Endothelial cell of umbilical vein (primary cell): Measurements from ENCODE around the gene PAX1. TPM values are rescaled to one million over a fixed set of nuclear protein-coding genes. Genes with fewer than 3 reads are reported as not detected.

ENCODE experiments used
- BruUV-seq: library from RNA; stranded (reverse); fragments of 400-500 nt; replicated peaks from 2 replicates; lab custom pipeline; 2021; lab: Mats Ljungman, UMichigan
- CTCF ChIA-PET: fragments of 300-600, 350-600 bp; sonication (Branson Sonifier 250); formaldehyde crosslinking; loops from one replicate; lab custom pipeline; 2021; ENCODE audit warnings: antibody characterized with exemption, inconsistent platforms; lab: Charles Lee
- POLR2A ChIA-PET: fragments of 300-600, 350-600 bp; sonication (Branson Sonifier 250); formaldehyde crosslinking; loops from one replicate; lab custom pipeline; 2021; ENCODE audit warnings: antibody characterized with exemption, inconsistent platforms; lab: Charles Lee
- DNase-seq: peaks from one replicate; pipeline ENCODE4 v3.0.0-alpha.2; 2011; ENCODE audit warnings: low read depth, low spot score
- FAIRE-seq: peaks from 2 replicates; lab custom pipeline; 2011; peaks lifted over from hg19 to GRCh38; lab: Jason Lieb, UNC
- H2AFZ ChIP-seq: 2 replicates; pipeline ENCODE4 v1.6.0; 2012; ENCODE audit warnings: low read depth, low read length, control low read depth, inconsistent platforms
- H3K27ac ChIP-seq: 2 replicates; pipeline ENCODE4 v1.5.1; 2011; ENCODE audit warnings: low read depth, mild to moderate bottlenecking, control low read depth, low read length, moderate library complexity; ENCODE audit not compliant: insufficient read depth
- H3K27me3 ChIP-seq, 2 experiments: 2 replicates each; pipeline versions ENCODE4 v1.6.0 to v1.6.1; 2011; ENCODE audit warnings: low read length in 2 of 2, mixed read lengths in 1 of 2; ENCODE audit not compliant: control insufficient read depth in 2 of 2, insufficient read depth in 2 of 2
- H3K36me3 ChIP-seq, 2 experiments: 2 replicates in 1 of 2; 3 replicates in 1 of 2; pipeline ENCODE4 v1.5.1; 2011; ENCODE audit warnings: low read length in 2 of 2, mild to moderate bottlenecking in 1 of 2, moderate library complexity in 1 of 2; ENCODE audit not compliant: control insufficient read depth in 2 of 2, insufficient read depth in 2 of 2; ENCODE audit errors: extremely low read depth in 1 of 2
- H3K4me1 ChIP-seq: 3 replicates; pipeline ENCODE4 v1.5.1; 2011; ENCODE audit warnings: mild to moderate bottlenecking, low read length; ENCODE audit not compliant: control insufficient read depth, insufficient read depth; ENCODE audit errors: extremely low read depth
- H3K4me2 ChIP-seq: 2 replicates; pipeline ENCODE4 v1.6.1; 2011; ENCODE audit warnings: low read length, control low read depth, mixed read lengths; ENCODE audit not compliant: insufficient read depth
- H3K4me3 ChIP-seq, 3 experiments: fragments of 200-600 bp in 1 of 3; sonication (generic), shearing (Covaris generic) in 1 of 3; replicated peaks in 1 of 3; 2 replicates each; pipeline ENCODE4 v1.5.1; 2011 to 2016; ENCODE audit warnings: control low read depth in 3 of 3, low read length in 3 of 3, mild to moderate bottlenecking in 2 of 3, inconsistent platforms in 1 of 3, low read depth in 1 of 3, moderate library complexity in 1 of 3; ENCODE audit not compliant: insufficient read depth in 1 of 3
- H3K79me2 ChIP-seq: 2 replicates; pipeline ENCODE4 v1.6.0; 2012; ENCODE audit warnings: low read length, inconsistent platforms; ENCODE audit not compliant: control insufficient read depth, insufficient read depth
- H3K9ac ChIP-seq: replicated peaks from 2 replicates; pipeline ENCODE3; 2011; ENCODE audit warnings: low read length, control low read depth; ENCODE audit not compliant: insufficient read depth; ENCODE audit errors: extremely low read depth
- H3K9me1 ChIP-seq: replicated peaks from 3 replicates; pipeline ENCODE4 v1.6.0; 2011; ENCODE audit warnings: mild to moderate bottlenecking, low read length; ENCODE audit not compliant: control insufficient read depth, insufficient read depth; ENCODE audit errors: extremely low read depth
- H3K9me3 ChIP-seq: replicated peaks from 2 replicates; pipeline ENCODE4 v1.5.1; 2012; ENCODE audit warnings: low read length, inconsistent platforms; ENCODE audit not compliant: control insufficient read depth, insufficient read depth
- H4K20me1 ChIP-seq: replicated peaks from 2 replicates; pipeline ENCODE3; 2011; ENCODE audit warnings: mild to moderate bottlenecking, low read length; ENCODE audit not compliant: control insufficient read depth, insufficient read depth; ENCODE audit errors: extremely low read depth
- EZH2 ChIP-seq: IDR thresholded peaks from 2 replicates; pipeline ENCODE4 v1.6.1; 2012; ENCODE audit warnings: borderline replicate concordance, low read depth, mild to moderate bottlenecking, moderate library complexity, low read length, inconsistent platforms; ENCODE audit not compliant: severe bottlenecking
- FOS ChIP-seq: IDR thresholded peaks from 2 replicates; pipeline ENCODE4 v1.6.1; 2011; ENCODE audit warnings: mild to moderate bottlenecking, low read length, moderate library complexity, borderline replicate concordance; ENCODE audit not compliant: insufficient read depth
- GATA2 ChIP-seq: IDR thresholded peaks from 2 replicates; pipeline ENCODE4 v1.7.0; 2011; ENCODE audit warnings: low read depth, mild to moderate bottlenecking, moderate library complexity, mixed read lengths, low read length; ENCODE audit not compliant: insufficient read length, insufficient read depth
- JUN ChIP-seq: IDR thresholded peaks from 2 replicates; pipeline ENCODE4 v1.6.1; 2011; ENCODE audit warnings: borderline replicate concordance, low read depth; ENCODE audit not compliant: insufficient read length, insufficient read depth
- MYC ChIP-seq: IDR thresholded peaks from one replicate; pipeline ENCODE4 v1.6.1; 2011; ENCODE audit warnings: mild to moderate bottlenecking, low read depth, low read length
- POLR2A ChIP-seq: IDR thresholded peaks from 2 replicates; pipeline ENCODE4 v1.6.1; 2012; ENCODE audit warnings: low read depth, mild to moderate bottlenecking, control low read depth, low read length
- POLR2AphosphoS5 ChIP-seq: IDR thresholded peaks from 2 replicates; pipeline ENCODE4 v1.6.1; 2012; ENCODE audit warnings: low read depth, mild to moderate bottlenecking, control low read depth, low read length, moderate library complexity; ENCODE audit not compliant: insufficient read depth
- dilution Hi-C: fragments of 300-500 bp; cut with MboI; formaldehyde crosslinking; loops from one replicate; pipeline ENCODE4 v1.15.0; 2019; ENCODE audit warnings: low sequenced_read_pairs; ENCODE audit not compliant: extremely low pct_ligation_motif_present
- intact Hi-C: fragments of 100-400 bp; cut with micrococcal nuclease; formaldehyde crosslinking; loops from one replicate; pipeline ENCODE4 v1.10.0; 2022
- polyA plus RNA-seq, 4 experiments: library from polyadenylated mRNA; depleted of rRNA in 3 of 4; stranded (reverse) in 3 of 4; unstranded in 1 of 4; fragments of >200 nt; gene quantifications; 2 replicates each; pipeline versions ENCODE4 v1.2.1 to v1.2.3, GENCODE V29; 2011 to 2012; ENCODE audit warnings: missing spikeins in 1 of 4
- small RNA-seq: library from RNA; depleted of rRNA; stranded (forward); fragments of <200 nt; gene quantifications from one replicate; pipeline ENCODE3, GENCODE V24; 2012; ENCODE audit warnings: low replicate concordance, low read depth; ENCODE audit not compliant: insufficient read depth, insufficient read length
- total RNA-seq: library from RNA; stranded (reverse); gene quantifications from 2 replicates; pipeline ENCODE4 v1.2.3, GENCODE V29; 2021
- TF ChIP-seq, protein P1 (sequence below), 2 donors: IDR thresholded peaks; 1 replicate in 1 of 2; 2 replicates in 1 of 2; pipeline ENCODE4 v1.5.1; 2011; ENCODE audit warnings: low read length in 2 of 2, mild to moderate bottlenecking in 2 of 2, moderate library complexity in 2 of 2, control low read depth in 1 of 2, inconsistent platforms in 1 of 2, low read depth in 1 of 2; ENCODE audit not compliant: insufficient read depth in 1 of 2; ENCODE audit errors: extremely low read depth in 1 of 2
- TF ChIP-seq, protein P2 (sequence below): IDR thresholded peaks from 2 replicates; pipeline ENCODE4 v1.6.1; 2011; ENCODE audit not compliant: insufficient read depth, insufficient read length

PAX1 gene
- total and polyA plus RNA-seq, 2 donors (not counting 3 experiments of a cell fraction or from before 2014, with no cell fraction given): not detected

DNA sequence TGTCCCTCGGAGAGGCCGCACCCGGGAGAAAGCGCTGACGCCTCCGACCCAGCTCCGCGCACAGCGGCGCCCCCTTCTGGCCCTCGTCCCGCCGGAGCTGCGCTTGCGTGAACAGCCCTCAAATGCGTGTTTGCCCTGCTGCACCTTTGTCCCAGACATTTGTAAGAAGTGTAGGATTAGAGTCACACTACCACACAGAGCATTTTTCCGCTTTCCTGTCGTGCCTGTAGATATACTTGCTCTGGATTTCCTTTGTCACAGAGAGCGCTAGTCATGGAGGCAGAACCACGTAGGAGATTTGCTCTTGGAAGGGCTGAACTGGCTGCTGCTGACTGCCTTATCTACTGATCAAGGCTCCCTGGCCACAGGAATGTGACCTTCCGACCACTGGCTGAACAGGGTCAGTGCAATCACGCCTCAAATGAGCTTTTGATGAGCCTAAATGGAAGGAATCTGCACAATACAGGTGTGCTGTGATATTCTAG is 62.3 kb downstream of the PAX1 start:
- dilution Hi-C loops (no loop called here), intact Hi-C loops (no loop called here)
- Histone ChIP-seq H3K9me3 (no peaks in the 10 kb centered on the region), H3K27ac (no peak overlapping the region), H3K79me2 (no peaks in the 10 kb centered on the region), H2AFZ (no peak overlapping the region), H3K36me3 (no peaks in the 10 kb centered on the region), H3K9me1 (no peaks in the 10 kb centered on the region), H3K4me3 (no peak overlapping the region), H4K20me1 (no peaks in the 10 kb centered on the region), H3K4me1 (no peaks in the 10 kb centered on the region), H3K4me2 (no peak overlapping the region), H3K27me3 (no peaks in the 10 kb centered on the region), H3K9ac (no peak overlapping the region)
- ChIA-PET CTCF (no interaction called here), POLR2A (no interaction called here)
- TF ChIP-seq POLR2AphosphoS5: no peak
- TF ChIP-seq MYC: no peak
- TF ChIP-seq, protein P1, sequence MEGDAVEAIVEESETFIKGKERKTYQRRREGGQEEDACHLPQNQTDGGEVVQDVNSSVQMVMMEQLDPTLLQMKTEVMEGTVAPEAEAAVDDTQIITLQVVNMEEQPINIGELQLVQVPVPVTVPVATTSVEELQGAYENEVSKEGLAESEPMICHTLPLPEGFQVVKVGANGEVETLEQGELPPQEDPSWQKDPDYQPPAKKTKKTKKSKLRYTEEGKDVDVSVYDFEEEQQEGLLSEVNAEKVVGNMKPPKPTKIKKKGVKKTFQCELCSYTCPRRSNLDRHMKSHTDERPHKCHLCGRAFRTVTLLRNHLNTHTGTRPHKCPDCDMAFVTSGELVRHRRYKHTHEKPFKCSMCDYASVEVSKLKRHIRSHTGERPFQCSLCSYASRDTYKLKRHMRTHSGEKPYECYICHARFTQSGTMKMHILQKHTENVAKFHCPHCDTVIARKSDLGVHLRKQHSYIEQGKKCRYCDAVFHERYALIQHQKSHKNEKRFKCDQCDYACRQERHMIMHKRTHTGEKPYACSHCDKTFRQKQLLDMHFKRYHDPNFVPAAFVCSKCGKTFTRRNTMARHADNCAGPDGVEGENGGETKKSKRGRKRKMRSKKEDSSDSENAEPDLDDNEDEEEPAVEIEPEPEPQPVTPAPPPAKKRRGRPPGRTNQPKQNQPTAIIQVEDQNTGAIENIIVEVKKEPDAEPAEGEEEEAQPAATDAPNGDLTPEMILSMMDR (IDR thresholded peaks at IDR 0.05; ENCODE audit: extremely low read depth in 1 of 2, insufficient read depth in 1 of 2, low read depth in 1 of 2, low read length in 2 of 2): no peak
- no peak for TF ChIP-seq FOS
- no peak for TF ChIP-seq JUN
- TF ChIP-seq GATA2: no peak
- TF ChIP-seq EZH2: no peak
- no peak for TF ChIP-seq POLR2A
- TF ChIP-seq, protein P2, sequence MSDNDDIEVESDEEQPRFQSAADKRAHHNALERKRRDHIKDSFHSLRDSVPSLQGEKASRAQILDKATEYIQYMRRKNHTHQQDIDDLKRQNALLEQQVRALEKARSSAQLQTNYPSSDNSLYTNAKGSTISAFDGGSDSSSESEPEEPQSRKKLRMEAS: no peak
- DNase-seq: no peak
- BruUV-seq: no TSS peak
- FAIRE-seq: no peak

Small RNA genes lying within 50 kb of the gene (small RNA-seq; reads per million reads assigned to genes)
- gene RPL41P1: not detected

Other genes starting within 250 kb of the PAX1 start
- not detected in 2 replicates for gene NKX2-2, start 191.6 kb upstream of the PAX1 start, total RNA-seq
- gene NKX2-2, start 191.6 kb upstream of the PAX1 start, polyA plus RNA-seq: not detected in 2 replicates